Measurements from ENCODE around the gene NEDD1. TPM values are rescaled to one million over a fixed set of nuclear protein-coding genes. Genes with fewer than 3 reads are reported as not detected.

NEDD1 gene
- total and polyA plus RNA-seq, 12 donors = 5.3 to 18.7 (median 14.4) TPM

GRCh38 chr12:96862326-96862725, 44.7 kb upstream of the NEDD1 start:
- no peak for TF ChIP-seq CTCF (IDR thresholded peaks at IDR 0.05)
- H3K9me3 ChIP-seq = peaks cover 0 to 6% (median 0%) of the 10 kb centered on the region in 11 donors
- no peak overlapping the region for H3K4me3 ChIP-seq
- intact Hi-C loops (cut with DNase I) = no loop called here
- DNase-seq (no peak), ATAC-seq (no peak)
- no peaks in the 10 kb centered on the region for H3K4me1 ChIP-seq
- peaks cover 0 to 6% (median 0%) of the 10 kb centered on the region in 7 donors for H3K27me3 ChIP-seq
- H3K27ac ChIP-seq = no peak overlapping the region
- no peaks in the 10 kb centered on the region for H3K36me3 ChIP-seq
- WGBS, 2 donors = 42 to 58% methylated on average over 1 of the region's 1 CpG

- H3K27ac ChIP-seq = no peak overlapping the region
- no peak for ATAC-seq
- 60 to 64% methylated on average over 4 of the region's 4 CpGs for WGBS, 2 donors
Measured at GRCh38 chr12:96864335-96864734, 42.7 kb upstream of the NEDD1 start.

GRCh38 chr12:96866801-96867590, 40.1 kb upstream of the NEDD1 start:
- H3K27ac ChIP-seq = no peak overlapping the region
- no peak for ATAC-seq
- peaks cover 0 to 4% (median 0%) of the 10 kb centered on the region in 7 donors for H3K27me3 ChIP-seq
- intact Hi-C loops (cut with DNase I) = no loop called here
- no peaks in the 10 kb centered on the region for H3K4me1 ChIP-seq
- 87 to 89% methylated on average over 4 of the region's 4 CpGs for WGBS, 2 donors
- no peaks in the 10 kb centered on the region for H3K36me3 ChIP-seq
- no peak overlapping the region for H3K4me3 ChIP-seq
- H3K9me3 ChIP-seq = peaks cover 0 to 4% (median 0%) of the 10 kb centered on the region in 11 donors
- DNase-seq = no peak
- no peak for TF ChIP-seq CTCF (IDR thresholded peaks at IDR 0.05)

More at GRCh38 chr12:96864335-96864734, 42.7 kb upstream of the NEDD1 start:
- intact Hi-C loops (cut with DNase I) = no loop called here
- H3K4me3 ChIP-seq = no peak overlapping the region
- H3K9me3 ChIP-seq = no peaks in the 10 kb centered on the region
- no peaks in the 10 kb centered on the region for H3K4me1 ChIP-seq
- TF ChIP-seq CTCF (IDR thresholded peaks at IDR 0.05) = no peak
- no peaks in the 10 kb centered on the region for H3K36me3 ChIP-seq
- no peak for DNase-seq
- H3K27me3 ChIP-seq = peaks cover 0 to 6% (median 0%) of the 10 kb centered on the region in 7 donors

- no peak overlapping the region for H3K4me3 ChIP-seq
- ATAC-seq (no peak), DNase-seq (no peak)
- H3K27me3 ChIP-seq = no peaks in the 10 kb centered on the region
- no peak overlapping the region for H3K27ac ChIP-seq
- no peak for TF ChIP-seq CTCF (IDR thresholded peaks at IDR 0.05)
- peaks cover 0 to 13% (median 0%) of the 10 kb centered on the region in 11 donors for H3K9me3 ChIP-seq
- WGBS, 2 donors = 68 to 84% methylated on average over 1 of the region's 1 CpG
- no peaks in the 10 kb centered on the region for H3K36me3 ChIP-seq
- H3K4me1 ChIP-seq = no peaks in the 10 kb centered on the region
- intact Hi-C loops (cut with DNase I) = no loop called here
Measured at GRCh38 chr12:96870946-96871345, 36.1 kb upstream of the NEDD1 start.

Measured in heart right ventricle (tissue), 16 donors.